GOT3 (cell line): Measurements from ENCODE around the gene DIRAS3.
"Not testable (repeated sequence)": the region's sequence is repeated elsewhere in the genome, so short reads cannot be mapped to it uniquely, and the experiment has no call there.

ENCODE experiments used
- DNase-seq: peaks from one replicate; lab custom pipeline; 2025; ENCODE audit warnings: mixed read lengths; lab: John Stamatoyannopoulos, UW

Gene DIRAS3

GRCh38 chr1:68049941-68050878 is at the start of gene DIRAS3:
TSS of gene DIRAS3 (minus strand) at chr1:68050627. CDS start at chr1:68047297, 3,330 bp downstream.
- no peak for DNase-seq

GRCh38 chr1:68093737-68094136 is 43.3 kb upstream of the DIRAS3 start:
- DNase-seq: no peak

- DNase-seq: no peak
Observed at GRCh38 chr1:68087184-68087583, 36.8 kb upstream of the DIRAS3 start.

- DNase-seq: no peak
Observed at GRCh38 chr1:68085752-68086151, 35.3 kb upstream of the DIRAS3 start.

- DNase-seq: no peak
Observed at GRCh38 chr1:68083686-68084085, 33.3 kb upstream of the DIRAS3 start.

- no peak for DNase-seq
Observed at GRCh38 chr1:68081775-68082283, 31.4 kb upstream of the DIRAS3 start.

GRCh38 chr1:68078647-68079046 is 28.2 kb upstream of the DIRAS3 start:
- DNase-seq: no peak

GRCh38 chr1:68074472-68074871 is 24.0 kb upstream of the DIRAS3 start:
- DNase-seq: no peak

GRCh38 chr1:68065766-68066165 is 15.3 kb upstream of the DIRAS3 start:
- no peak for DNase-seq

GRCh38 chr1:68058053-68058452 is 7.6 kb upstream of the DIRAS3 start:
- DNase-seq: not testable (repeated sequence)

- DNase-seq: no peak
Observed at GRCh38 chr1:68057564-68057963, 7.1 kb upstream of the DIRAS3 start.

- no peak for DNase-seq
Observed at GRCh38 chr1:68057050-68057449, 6.6 kb upstream of the DIRAS3 start.

- peak; percentile 32 for DNase-seq
Observed at GRCh38 chr1:68051475-68051874, 1.0 kb upstream of the DIRAS3 start.

GRCh38 chr1:68047659-68048026 is 2.8 kb downstream of the DIRAS3 start:
- no peak for DNase-seq

- DNase-seq: no peak
Observed at GRCh38 chr1:68046885-68047658, 3.4 kb downstream of the DIRAS3 start.

GRCh38 chr1:68046423-68046822 is 4.0 kb downstream of the DIRAS3 start:
- DNase-seq: no peak

- DNase-seq: no peak
Observed at GRCh38 chr1:68045511-68046180, 4.8 kb downstream of the DIRAS3 start.

GRCh38 chr1:68043443-68044090 is 6.9 kb downstream of the DIRAS3 start:
- no peak for DNase-seq

GRCh38 chr1:68036946-68037345 is 13.5 kb downstream of the DIRAS3 start:
- DNase-seq: no peak

- no peak for DNase-seq
Observed at GRCh38 chr1:68029444-68029843, 21.0 kb downstream of the DIRAS3 start.

- no peak for DNase-seq
Observed at GRCh38 chr1:68028566-68028965, 21.9 kb downstream of the DIRAS3 start.
